ENCODE results near the gene ALPG.

DNA sequence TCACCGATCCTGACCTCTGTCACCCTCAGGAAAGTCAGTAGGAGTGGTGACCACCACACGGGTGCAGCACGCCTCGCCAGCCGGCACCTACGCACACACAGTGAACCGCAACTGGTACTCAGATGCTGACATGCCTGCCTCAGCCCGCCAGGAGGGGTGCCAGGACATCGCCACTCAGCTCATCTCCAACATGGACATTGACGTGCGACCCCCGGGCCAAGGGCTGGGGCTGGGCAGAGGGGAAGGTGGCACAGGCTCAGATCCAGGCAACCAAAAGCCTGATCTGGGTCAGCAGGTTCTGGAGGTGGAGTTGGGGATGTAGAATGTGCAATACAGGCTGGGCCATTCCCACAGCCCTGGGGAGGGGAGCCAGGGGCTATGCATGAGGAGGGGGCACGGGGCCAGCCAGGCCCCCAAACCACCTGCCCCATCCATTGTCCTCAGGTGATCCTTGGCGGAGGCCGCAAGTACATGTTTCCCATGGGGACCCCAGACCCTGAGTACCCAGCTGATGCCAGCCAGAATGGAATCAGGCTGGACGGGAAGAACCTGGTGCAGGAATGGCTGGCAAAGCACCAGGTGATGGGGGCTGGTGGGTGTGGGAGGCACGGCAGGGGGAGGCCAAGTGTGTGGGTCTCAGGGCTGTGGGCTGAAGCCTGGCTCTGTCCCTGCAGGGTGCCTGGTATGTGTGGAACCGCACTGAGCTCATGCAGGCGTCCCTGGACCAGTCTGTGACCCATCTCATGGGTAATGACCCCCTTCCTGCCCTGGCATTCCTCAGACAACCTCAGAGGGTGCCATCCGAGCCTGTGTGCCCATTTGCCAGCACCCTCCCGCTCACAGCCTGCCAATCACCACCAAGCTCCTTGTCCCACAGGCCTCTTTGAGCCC, 50.7 kb downstream of the ALPG start:
- TF ChIP-seq, protein P1, sequence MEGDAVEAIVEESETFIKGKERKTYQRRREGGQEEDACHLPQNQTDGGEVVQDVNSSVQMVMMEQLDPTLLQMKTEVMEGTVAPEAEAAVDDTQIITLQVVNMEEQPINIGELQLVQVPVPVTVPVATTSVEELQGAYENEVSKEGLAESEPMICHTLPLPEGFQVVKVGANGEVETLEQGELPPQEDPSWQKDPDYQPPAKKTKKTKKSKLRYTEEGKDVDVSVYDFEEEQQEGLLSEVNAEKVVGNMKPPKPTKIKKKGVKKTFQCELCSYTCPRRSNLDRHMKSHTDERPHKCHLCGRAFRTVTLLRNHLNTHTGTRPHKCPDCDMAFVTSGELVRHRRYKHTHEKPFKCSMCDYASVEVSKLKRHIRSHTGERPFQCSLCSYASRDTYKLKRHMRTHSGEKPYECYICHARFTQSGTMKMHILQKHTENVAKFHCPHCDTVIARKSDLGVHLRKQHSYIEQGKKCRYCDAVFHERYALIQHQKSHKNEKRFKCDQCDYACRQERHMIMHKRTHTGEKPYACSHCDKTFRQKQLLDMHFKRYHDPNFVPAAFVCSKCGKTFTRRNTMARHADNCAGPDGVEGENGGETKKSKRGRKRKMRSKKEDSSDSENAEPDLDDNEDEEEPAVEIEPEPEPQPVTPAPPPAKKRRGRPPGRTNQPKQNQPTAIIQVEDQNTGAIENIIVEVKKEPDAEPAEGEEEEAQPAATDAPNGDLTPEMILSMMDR (IDR thresholded peaks at IDR 0.05 in 8 of 11, conservative IDR thresholded peaks at IDR 0.05 in 3 of 11): no peak
- TF ChIP-seq POLR2AphosphoS5 (IDR thresholded peaks at IDR 0.05): no peak
